Liver (tissue), 9 donors: Measurements from ENCODE around the gene FAXDC2. TPM values are rescaled to one million over a fixed set of nuclear protein-coding genes. Genes with fewer than 3 reads are reported as not detected.

Experiments
- DNase-seq: peaks from one replicate; pipeline ENCODE4 v3.0.0-alpha.2; 2017; ENCODE audit warnings: low spot score
- H3K27ac ChIP-seq, 2 donors: one replicate each; pipeline ENCODE4 v1.7.0; 2013; ENCODE audit warnings: inconsistent platforms in 2 of 2, low read length in 2 of 2, control low read depth in 1 of 2, low read depth in 1 of 2, mild to moderate bottlenecking in 1 of 2
- H3K27me3 ChIP-seq, 4 donors: one replicate each; pipeline versions ENCODE4 v1.6.1 to v1.7.0; 2013; ENCODE audit warnings: low read length in 3 of 4, inconsistent platforms in 1 of 4, mild to moderate bottlenecking in 1 of 4, moderate library complexity in 1 of 4; ENCODE audit not compliant: control insufficient read depth in 4 of 4, insufficient read depth in 4 of 4
- H3K36me3 ChIP-seq, 4 donors: one replicate each; pipeline versions ENCODE4 v1.6.1 to v1.7.0; 2013; ENCODE audit warnings: low read length in 3 of 4, mild to moderate bottlenecking in 3 of 4, low read depth in 1 of 4, moderate library complexity in 1 of 4; ENCODE audit not compliant: control insufficient read depth in 4 of 4, insufficient read depth in 3 of 4
- H3K4me1 ChIP-seq, 4 donors: one replicate each; pipeline versions ENCODE4 v1.6.1 to v1.7.0; 2013; ENCODE audit warnings: low read length in 3 of 4, mild to moderate bottlenecking in 3 of 4, moderate library complexity in 1 of 4; ENCODE audit not compliant: control insufficient read depth in 4 of 4, insufficient read depth in 4 of 4
- H3K4me3 ChIP-seq, 3 donors: one replicate each; pipeline versions ENCODE4 v1.6.1 to v1.7.0; 2013; ENCODE audit warnings: low read length in 3 of 3, control low read depth in 1 of 3, low read depth in 1 of 3, mild to moderate bottlenecking in 1 of 3
- H3K9ac ChIP-seq, 2 donors: one replicate each; pipeline ENCODE4 v1.7.0; 2013; ENCODE audit warnings: low read length in 2 of 2, mild to moderate bottlenecking in 2 of 2, moderate library complexity in 2 of 2, control low read depth in 1 of 2, low read depth in 1 of 2
- H3K9me3 ChIP-seq, 4 donors: one replicate each; pipeline versions ENCODE4 v1.6.1 to v1.7.0; 2013; ENCODE audit warnings: low read length in 3 of 4; ENCODE audit not compliant: control insufficient read depth in 4 of 4
- ATF3 ChIP-seq: IDR thresholded peaks from 2 replicates; pipeline ENCODE4 v1.6.1; 2016; ENCODE audit warnings: antibody characterized with exemption
- CTCF ChIP-seq: fragments of 150-350 bp; IDR thresholded peaks from 2 replicates; pipeline ENCODE4 v1.5.1; 2017; ENCODE audit warnings: improper control_type of control experiment, low read depth, low read length; ENCODE audit not compliant: missing input control
- EGR1 ChIP-seq, 2 donors: IDR thresholded peaks; 2 replicates each; pipeline ENCODE4 v1.6.1; 2016 to 2018; ENCODE audit warnings: antibody characterized with exemption in 2 of 2, low read depth in 2 of 2
- FOXA1 ChIP-seq: IDR thresholded peaks from 2 replicates; pipeline ENCODE4 v1.6.1; 2016; ENCODE audit warnings: antibody characterized with exemption
- FOXA2 ChIP-seq: IDR thresholded peaks from 2 replicates; pipeline ENCODE4 v1.6.1; 2016; ENCODE audit warnings: antibody characterized with exemption
- GABPA ChIP-seq, 2 donors: IDR thresholded peaks in 1 of 2; conservative IDR thresholded peaks in 1 of 2; 2 replicates each; pipeline ENCODE4 v1.6.1; 2016; ENCODE audit warnings: antibody characterized with exemption in 2 of 2, mild to moderate bottlenecking in 1 of 2, moderate library complexity in 1 of 2
- HNF4A ChIP-seq, 2 donors: conservative IDR thresholded peaks; 2 replicates each; pipeline ENCODE4 v1.6.1; 2016; ENCODE audit warnings: antibody characterized with exemption in 2 of 2, mild to moderate bottlenecking in 2 of 2
- HNF4G ChIP-seq: IDR thresholded peaks from 2 replicates; pipeline ENCODE4 v1.6.1; 2016; ENCODE audit warnings: antibody characterized with exemption
- JUND ChIP-seq, 2 donors: IDR thresholded peaks; 2 replicates each; pipeline ENCODE4 v1.6.1; 2016; ENCODE audit warnings: antibody characterized with exemption in 2 of 2
- MAX ChIP-seq: IDR thresholded peaks from 2 replicates; pipeline ENCODE4 v1.6.1; 2016; ENCODE audit warnings: antibody characterized with exemption
- NR2F2 ChIP-seq: IDR thresholded peaks from 2 replicates; pipeline ENCODE4 v1.6.1; 2016; ENCODE audit warnings: antibody characterized with exemption
- RAD21 ChIP-seq, 2 donors: IDR thresholded peaks; 2 replicates each; pipeline ENCODE4 v1.6.1; 2016; ENCODE audit warnings: antibody characterized with exemption in 2 of 2, mild to moderate bottlenecking in 2 of 2
- REST ChIP-seq: IDR thresholded peaks from 2 replicates; pipeline ENCODE4 v1.6.1; 2016; ENCODE audit warnings: antibody characterized with exemption, mild to moderate bottlenecking
- RXRA ChIP-seq, 2 donors: IDR thresholded peaks; 2 replicates each; pipeline ENCODE4 v1.6.1; 2017 to 2018; ENCODE audit warnings: antibody characterized with exemption in 2 of 2, mild to moderate bottlenecking in 1 of 2
- SP1 ChIP-seq: IDR thresholded peaks from 2 replicates; pipeline ENCODE4 v1.6.1; 2018; ENCODE audit warnings: antibody characterized with exemption, mild to moderate bottlenecking
- TAF1 ChIP-seq: conservative IDR thresholded peaks from 2 replicates; pipeline ENCODE4 v1.6.1; 2016; ENCODE audit warnings: antibody characterized with exemption, mild to moderate bottlenecking
- YY1 ChIP-seq: IDR thresholded peaks from 2 replicates; pipeline ENCODE4 v1.6.1; 2016; ENCODE audit warnings: antibody characterized with exemption, mild to moderate bottlenecking
- ZBTB33 ChIP-seq: IDR thresholded peaks from 2 replicates; pipeline ENCODE4 v1.6.1; 2016; ENCODE audit warnings: antibody characterized with exemption
- WGBS: extraction: QIAGEN DNeasy Blood & Tissue Kit; methylation state at CpG from one replicate; pipeline ENCODE4 v1.1.7; 2013; 5-methylcytosine and 5-hydroxymethylcytosine counted together
- polyA plus RNA-seq, 2 donors: library from polyadenylated mRNA; stranded (reverse) in 1 of 2; unstranded in 1 of 2; fragments of 200-250 nt in 1 of 2; fragments of >200 nt in 1 of 2; fragmentation: Nextera tagmentation in 1 of 2; extraction: Ambion mirVana in 1 of 2; gene quantifications; one replicate each; pipeline versions ENCODE4 v1.2.1 to v1.2.3, GENCODE V29; 2013 to 2015
- total RNA-seq, 2 donors: library from RNA; depleted of rRNA; stranded (reverse); fragments of >200 nt; gene quantifications; one replicate each; pipeline ENCODE4 v1.2.3, GENCODE V29; 2014
- donor health status: healthy.
- donor health status: healthy.
- donor health status: healthy.
- donor health status: healthy.
- donor health status: healthy.

The FAXDC2 gene
- total and polyA plus RNA-seq, 4 donors = 27.5 to 110 (median 64.5) TPM

GRCh38 chr5:154816891-154817492 is 33.4 kb downstream of the FAXDC2 start (continued):
- TF ChIP-seq ZBTB33 (no peak), JUND (IDR thresholded peaks at IDR 0.05) (no peak)

- no peaks in the 10 kb centered on the region for H3K27me3 ChIP-seq
- H3K4me3 ChIP-seq = no peak overlapping the region
- peaks cover 2 to 49% (median 43%) of the 10 kb centered on the region in 4 donors for H3K36me3 ChIP-seq
- no peak for DNase-seq
- TF ChIP-seq SP1 = peak; percentile 63
- TF ChIP-seq MAX = no peak
- peak in 1 of 2 donors; percentile 12 for TF ChIP-seq JUND (IDR thresholded peaks at IDR 0.05)
- TF ChIP-seq NR2F2 = peak; percentile 40
- no peak for TF ChIP-seq ATF3
- TF ChIP-seq FOXA2 = no peak
- TF ChIP-seq YY1 = peak; percentile 19
- TF ChIP-seq GABPA (IDR thresholded peaks at IDR 0.05 in 1 of 2, conservative IDR thresholded peaks at IDR 0.05 in 1 of 2) = no peak
- TF ChIP-seq EGR1 (IDR thresholded peaks at IDR 0.05; ENCODE audit: low read depth in 2 of 2) = no peak
- TF ChIP-seq ZBTB33 = no peak
- no peak for TF ChIP-seq TAF1
- no peak for TF ChIP-seq FOXA1
- peak; percentile 33 for TF ChIP-seq HNF4G
- peak in 1 of 2 donors; percentile 65 for TF ChIP-seq RAD21 (IDR thresholded peaks at IDR 0.05)
- no peak for TF ChIP-seq REST
- TF ChIP-seq CTCF = no peak
- peak; percentile 68 to 76 for TF ChIP-seq HNF4A (conservative IDR thresholded peaks at IDR 0.05)
- TF ChIP-seq RXRA (IDR thresholded peaks at IDR 0.05) = peak; percentile 78 to 85
- H3K4me1 ChIP-seq = peaks cover 3 to 29% (median 20%) of the 10 kb centered on the region in 4 donors
- WGBS = 66% methylated on average over 5 of the region's 5 CpGs
- no peak overlapping the region for H3K27ac ChIP-seq
- no peak overlapping the region for H3K9ac ChIP-seq
- no peaks in the 10 kb centered on the region for H3K9me3 ChIP-seq
These were observed 34.6 kb downstream of the FAXDC2 start for GRCh38 chr5:154815684-154816247.
